NCI-H345 (cell line): Measurements from ENCODE around the gene PRR23E.
A peak's percentile ranks its signal among the peaks of the same experiment; 100 is the strongest.

Experiments
- DNase-seq: peaks from one replicate; lab custom pipeline; 2025; lab: John Stamatoyannopoulos, UW

Gene PRR23E

GRCh38 chr3:127165036-127165435 is 27.9 kb upstream of the PRR23E start:
- no peak for DNase-seq

GRCh38 chr3:127165694-127166485 is 27.0 kb upstream of the PRR23E start:
- no peak for DNase-seq

- no peak for DNase-seq
Observed at GRCh38 chr3:127166501-127167065, 26.3 kb upstream of the PRR23E start.

GRCh38 chr3:127167315-127168043 is 25.5 kb upstream of the PRR23E start:
- DNase-seq = no peak

GRCh38 chr3:127168271-127168670 is 24.7 kb upstream of the PRR23E start:
- DNase-seq = no peak

- peak; percentile 35 for DNase-seq
Observed at GRCh38 chr3:127170814-127171213, 22.1 kb upstream of the PRR23E start.

- DNase-seq = no peak
Observed at GRCh38 chr3:127171320-127171719, 21.6 kb upstream of the PRR23E start.

GRCh38 chr3:127171721-127172120 is 21.2 kb upstream of the PRR23E start:
- DNase-seq = no peak

GRCh38 chr3:127172211-127172610 is 20.7 kb upstream of the PRR23E start:
- DNase-seq = no peak

- DNase-seq = peak; percentile 44
Observed at GRCh38 chr3:127172781-127173515, 20.0 kb upstream of the PRR23E start.

GRCh38 chr3:127173516-127174166 is 19.3 kb upstream of the PRR23E start:
- no peak for DNase-seq

GRCh38 chr3:127174284-127174683 is 18.6 kb upstream of the PRR23E start:
- DNase-seq = no peak

GRCh38 chr3:127174715-127175140 is 18.2 kb upstream of the PRR23E start:
- no peak for DNase-seq

- DNase-seq = no peak
Observed at GRCh38 chr3:127175272-127175671, 17.7 kb upstream of the PRR23E start.

- DNase-seq = no peak
Observed at GRCh38 chr3:127177226-127177625, 15.7 kb upstream of the PRR23E start.

GRCh38 chr3:127180859-127181258 is 12.1 kb upstream of the PRR23E start:
- DNase-seq = no peak

- no peak for DNase-seq
Observed at GRCh38 chr3:127182431-127182830, 10.5 kb upstream of the PRR23E start.

GRCh38 chr3:127182848-127183714 is 9.8 kb upstream of the PRR23E start:
- no peak for DNase-seq

- no peak for DNase-seq
Observed at GRCh38 chr3:127183931-127184869, 8.7 kb upstream of the PRR23E start.

- no peak for DNase-seq
Observed at GRCh38 chr3:127184870-127185216, 8.1 kb upstream of the PRR23E start.
